Right lobe of liver (tissue), 4 donors: ENCODE measurements around the gene ABCA3.

ENCODE experiments used
- CTCF ChIP-seq, 4 donors: fragments of 200-600 bp in 3 of 4; fragments of 450-650 bp in 1 of 4; IDR thresholded peaks; one replicate each; pipeline versions ENCODE4 v1.5.1 to v1.8.0; 2016 to 2022; ENCODE audit warnings: antibody characterized with exemption in 4 of 4, mild to moderate bottlenecking in 2 of 4
- POLR2A ChIP-seq: fragments of 450-650 bp; IDR thresholded peaks from one replicate; pipeline ENCODE4 v1.6.1; 2017; ENCODE audit warnings: antibody characterized with exemption, mild to moderate bottlenecking
- donor health status: DM: no; HTN: no; CAD: no.
- donor health status: DM: no; HTN: no; CAD: no.
- donor health status: DM: no; HTN: yes; CAD: no.

GRCh38 chr16:2335286-2335895, 5.1 kb downstream of the ABCA3 start:
- TF ChIP-seq CTCF (IDR thresholded peaks at IDR 0.05) (no peak), POLR2A (no peak)
